HG03135 (cell line): Measurements from ENCODE around the gene YARS1.

Experiments used
- ATAC-seq: cut with Tn5 transposase; IDR thresholded peaks from one replicate; pipeline ENCODE4 v1.9.1; 2021; ENCODE audit warnings: mild to moderate bottlenecking, moderate library complexity; ENCODE audit not compliant: unreplicated experiment

Gene YARS1

DNA sequence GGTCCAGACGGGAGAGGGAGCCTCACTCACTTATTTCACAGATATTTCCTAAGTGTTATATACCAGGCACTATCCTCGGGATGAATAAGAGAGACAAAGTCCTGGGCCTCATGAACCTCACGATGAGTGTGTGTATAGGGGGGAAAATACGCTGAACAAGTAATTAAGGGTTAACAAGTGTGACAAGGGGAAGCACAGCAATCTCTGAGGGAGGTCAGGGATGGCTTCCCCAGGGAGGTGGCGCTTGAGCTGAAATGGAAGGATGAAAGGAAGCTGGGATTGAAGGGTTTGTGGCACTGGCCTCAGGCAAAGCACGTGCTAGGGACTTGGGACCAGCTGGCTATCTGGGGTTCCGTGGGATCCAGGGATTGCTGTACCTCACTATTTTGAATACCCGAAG, 68.2 kb downstream of the YARS1 start:
- ATAC-seq: no peak

- ATAC-seq: no peak
Observed at GRCh38 chr1:32748348-32748747, 68.8 kb downstream of the YARS1 start.

- no peak for ATAC-seq
Observed at GRCh38 chr1:32746130-32746529, 71.0 kb downstream of the YARS1 start.

- ATAC-seq: no peak
Observed at GRCh38 chr1:32744071-32744425, 73.1 kb downstream of the YARS1 start.

- ATAC-seq: no peak
Observed at GRCh38 chr1:32743380-32744070, 73.6 kb downstream of the YARS1 start.

GRCh38 chr1:32742956-32743355, 74.2 kb downstream of the YARS1 start:
- ATAC-seq: no peak

DNA sequence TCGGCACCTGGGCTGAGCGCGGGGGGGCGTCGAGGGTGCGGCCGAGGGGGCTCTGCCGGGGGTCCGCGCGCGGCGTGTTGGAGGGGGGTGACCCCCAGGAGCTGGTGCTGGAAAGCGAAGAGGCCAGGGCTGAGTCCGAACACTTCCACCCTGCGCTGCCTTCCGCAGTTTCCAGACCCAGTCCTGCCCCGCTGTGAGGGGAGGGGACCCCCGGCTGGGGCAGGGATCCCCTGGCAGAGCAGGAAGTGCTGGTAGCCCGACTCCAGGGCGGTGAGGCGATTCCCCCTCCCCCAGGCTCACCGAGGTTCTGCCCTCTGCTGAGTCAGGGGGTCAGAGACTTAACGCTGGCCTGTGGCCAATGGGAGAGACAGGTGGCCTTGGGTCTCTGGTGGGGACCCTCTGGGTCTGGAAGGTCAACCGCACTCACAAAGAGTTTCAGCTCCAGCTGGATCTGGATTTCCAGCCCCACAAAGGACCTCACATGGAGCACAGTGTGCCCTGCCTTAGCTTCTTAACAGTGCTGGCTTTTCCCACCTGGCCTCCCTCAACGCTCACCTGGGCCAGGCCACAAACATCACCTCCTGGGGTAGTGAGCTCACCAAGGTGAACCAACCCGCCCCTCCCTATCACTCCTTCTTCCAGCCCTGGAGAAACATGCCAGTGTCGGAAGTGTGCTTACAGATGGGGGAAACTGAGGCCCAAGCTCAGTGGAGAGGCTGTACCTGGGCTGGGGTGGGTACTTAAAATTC, 74.8 kb downstream of the YARS1 start:
- ATAC-seq: no peak

GRCh38 chr1:32741413-32742198, 75.6 kb downstream of the YARS1 start:
- ATAC-seq: no peak

DNA sequence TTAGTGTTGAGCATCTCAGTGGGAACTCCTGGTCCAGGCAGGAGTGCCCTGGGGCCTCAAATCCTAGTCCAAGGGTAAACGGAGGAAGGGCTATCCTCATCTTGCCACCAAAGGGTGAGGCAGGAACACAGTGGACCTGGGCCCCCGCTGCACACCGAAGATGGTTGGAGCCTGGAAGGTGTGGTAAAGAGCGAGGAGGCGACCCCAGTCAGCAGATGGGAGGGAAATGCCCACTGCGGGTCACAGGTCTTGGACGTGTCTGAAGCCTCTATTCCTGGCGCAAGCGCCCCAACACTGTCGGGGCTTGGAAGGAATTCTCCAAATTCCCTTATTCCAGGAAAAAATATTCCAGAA, 76.1 kb downstream of the YARS1 start:
- no peak for ATAC-seq

GRCh38 chr1:32736812-32737791, 80.1 kb downstream of the YARS1 start:
- ATAC-seq: no peak

GRCh38 chr1:32733582-32734321, 83.4 kb downstream of the YARS1 start:
- ATAC-seq: no peak

- no peak for ATAC-seq
Observed at GRCh38 chr1:32729254-32730046, 87.7 kb downstream of the YARS1 start.

GRCh38 chr1:32728413-32729077, 88.6 kb downstream of the YARS1 start:
- ATAC-seq: no peak

DNA sequence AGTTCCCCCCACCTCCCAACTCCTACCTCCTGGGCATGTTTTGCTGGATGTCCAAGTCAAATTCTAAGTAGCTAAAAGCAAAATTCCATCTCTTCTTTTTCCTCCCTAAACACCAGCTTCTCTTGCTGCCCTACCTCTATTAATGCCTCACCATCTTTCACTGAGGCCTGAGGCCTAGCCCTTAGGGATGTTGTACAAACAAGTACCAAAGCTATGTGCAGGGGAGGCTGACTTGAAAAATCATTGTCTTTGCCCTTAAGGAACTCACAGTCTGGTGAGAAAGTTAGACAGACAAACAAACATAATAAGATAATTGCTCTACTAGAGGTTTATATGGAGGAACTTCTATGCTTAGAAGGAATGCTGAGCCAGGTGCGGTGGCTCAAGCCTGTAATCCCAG, 89.3 kb downstream of the YARS1 start:
- no peak for ATAC-seq

GRCh38 chr1:32725615-32725982, 91.6 kb downstream of the YARS1 start:
- no peak for ATAC-seq
